AG09309 (cell line): ENCODE results near the gene DMC1.

Experiments used
- DNase-seq: peaks from one replicate; pipeline ENCODE4 v3.0.0-alpha.2; 2010; ENCODE audit warnings: low read depth
- H3K4me3 ChIP-seq: 2 replicates; pipeline ENCODE4 v1.5.1; 2011; ENCODE audit warnings: mild to moderate bottlenecking, low read depth, low read length, moderate library complexity; ENCODE audit not compliant: control insufficient read depth
- CTCF ChIP-seq: IDR thresholded peaks from 2 replicates; pipeline ENCODE4 v1.5.1; 2011; ENCODE audit warnings: mild to moderate bottlenecking, low read depth, low read length, inconsistent platforms; ENCODE audit not compliant: insufficient read depth, control insufficient read depth; ENCODE audit errors: missing control alignments

The DMC1 gene

DNA sequence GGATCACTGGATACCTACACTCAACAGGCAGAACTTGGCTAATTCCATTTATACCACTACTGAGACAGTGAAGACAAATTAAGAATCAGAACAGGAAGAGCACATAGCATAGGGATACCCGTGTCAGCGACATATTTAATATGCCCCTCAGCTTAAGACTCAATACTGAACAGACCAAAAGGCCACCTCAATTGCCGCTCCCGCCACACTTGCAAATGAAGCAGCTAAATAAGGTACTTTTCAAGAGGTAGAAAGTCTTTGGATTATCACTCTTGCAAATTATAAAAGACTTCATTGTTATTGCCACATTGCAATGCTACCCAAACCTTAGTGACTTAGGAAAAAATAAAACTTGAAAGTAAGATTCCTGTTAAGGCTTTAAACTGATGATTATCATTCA, 67.0 kb downstream of the DMC1 start:
- TF ChIP-seq CTCF = no peak
- peak overlapping the region; percentile 58 for H3K4me3 ChIP-seq
- DNase-seq = no peak

DNA sequence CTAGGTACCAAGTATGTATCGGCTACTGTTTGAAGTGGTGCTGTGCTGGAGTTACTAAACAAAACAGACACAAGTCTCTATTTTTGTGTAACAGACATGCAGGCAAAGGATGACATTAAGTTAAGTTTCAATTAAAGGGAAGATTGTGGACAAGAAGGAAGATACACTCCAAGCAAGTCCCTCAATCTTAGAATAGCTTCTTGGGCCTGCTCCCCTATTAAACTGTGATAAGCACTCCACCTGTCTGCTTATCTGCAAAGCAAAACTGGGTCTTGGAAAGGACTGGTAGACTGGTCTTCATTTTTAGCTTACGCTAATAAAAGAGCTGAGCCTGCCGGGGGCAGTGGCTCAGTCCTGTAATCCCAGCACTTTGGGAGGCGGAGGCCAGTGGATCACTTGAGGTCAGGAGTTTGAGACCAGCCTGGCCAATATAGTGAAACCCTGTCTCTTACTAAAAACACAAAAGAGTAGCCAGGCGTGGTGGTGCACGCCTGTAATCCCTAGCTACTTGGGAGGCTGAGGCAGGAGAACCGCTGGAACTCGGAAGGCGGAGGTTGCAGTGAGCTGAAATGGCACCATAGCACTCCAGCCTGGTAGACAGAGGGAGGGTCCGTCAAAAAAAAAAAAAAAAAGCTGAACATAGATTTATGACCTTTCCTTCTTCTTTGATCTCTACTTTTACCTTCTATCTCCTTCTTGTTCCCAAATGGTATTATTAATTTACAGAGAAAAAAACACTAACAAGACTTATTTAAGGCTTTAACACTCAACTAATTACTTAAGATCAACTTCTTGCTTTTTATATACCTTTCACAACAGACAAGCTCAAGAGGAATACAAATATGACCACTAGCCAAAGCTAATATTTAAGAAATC, 67.9 kb downstream of the DMC1 start:
- no peak for TF ChIP-seq CTCF
- H3K4me3 ChIP-seq = no peak overlapping the region
- DNase-seq = no peak

- TF ChIP-seq CTCF = no peak
- DNase-seq = no peak
- H3K4me3 ChIP-seq = no peak overlapping the region
These were observed 72.1 kb downstream of the DMC1 start for GRCh38 chr22:38497869-38498268.

- no peak for DNase-seq
- TF ChIP-seq CTCF = no peak
These were observed 75.0 kb downstream of the DMC1 start for GRCh38 chr22:38494939-38495338.

GRCh38 chr22:38494498-38494897, 75.5 kb downstream of the DMC1 start:
- TF ChIP-seq CTCF = no peak
- DNase-seq = peak; percentile 20
- H3K4me3 ChIP-seq = no peak overlapping the region

More at GRCh38 chr22:38494939-38495338, 75.0 kb downstream of the DMC1 start:
- no peak overlapping the region for H3K4me3 ChIP-seq

GRCh38 chr22:38491707-38492348, 78.2 kb downstream of the DMC1 start:
- no peak overlapping the region for H3K4me3 ChIP-seq
- no peak for TF ChIP-seq CTCF
- no peak for DNase-seq
